GM18508 (cell line): ENCODE measurements around the gene PLEKHA5.
"Not testable (repeated sequence)": the region's sequence is repeated elsewhere in the genome, so short reads cannot be mapped to it uniquely, and the experiment has no call there.

Source experiments
- ATAC-seq: cut with Tn5 transposase; IDR thresholded peaks from one replicate; pipeline ENCODE4 v1.9.1; 2021; ENCODE audit warnings: moderate number of reproducible peaks; ENCODE audit not compliant: insufficient read depth, unreplicated experiment

The PLEKHA5 gene

GRCh38 chr12:19129486-19130223 lies at the start of gene PLEKHA5:
PLEKHA5 (plus strand) TSS chr12:19129733; CDS start chr12:19129800, 67 bp downstream.
- no peak for ATAC-seq

- no peak for ATAC-seq
Observed at GRCh38 chr12:19080918-19081317, 48.6 kb upstream of the PLEKHA5 start.

GRCh38 chr12:19082365-19082911 lies 47.1 kb upstream of the PLEKHA5 start:
- no peak for ATAC-seq

- ATAC-seq = no peak
Observed at GRCh38 chr12:19084547-19084946, 45.0 kb upstream of the PLEKHA5 start.

GRCh38 chr12:19085090-19085489 lies 44.4 kb upstream of the PLEKHA5 start:
- ATAC-seq = no peak

GRCh38 chr12:19088606-19089005 lies 40.9 kb upstream of the PLEKHA5 start:
- ATAC-seq = no peak

GRCh38 chr12:19092482-19092881 lies 37.1 kb upstream of the PLEKHA5 start:
- ATAC-seq = not testable (repeated sequence)

GRCh38 chr12:19093218-19093617 lies 36.3 kb upstream of the PLEKHA5 start:
- no peak for ATAC-seq

- no peak for ATAC-seq
Observed at GRCh38 chr12:19095331-19095730, 34.2 kb upstream of the PLEKHA5 start.

- no peak for ATAC-seq
Observed at GRCh38 chr12:19095756-19096480, 33.6 kb upstream of the PLEKHA5 start.

- no peak for ATAC-seq
Observed at GRCh38 chr12:19105463-19105862, 24.1 kb upstream of the PLEKHA5 start.

GRCh38 chr12:19107750-19108149 lies 21.8 kb upstream of the PLEKHA5 start:
- ATAC-seq = no peak

- ATAC-seq = no peak
Observed at GRCh38 chr12:19110221-19110940, 19.2 kb upstream of the PLEKHA5 start.

GRCh38 chr12:19113464-19113863 lies 16.1 kb upstream of the PLEKHA5 start:
- ATAC-seq = no peak

GRCh38 chr12:19115285-19115684 lies 14.2 kb upstream of the PLEKHA5 start:
- no peak for ATAC-seq

- ATAC-seq = no peak
Observed at GRCh38 chr12:19119440-19119839, 10.1 kb upstream of the PLEKHA5 start.

- ATAC-seq = no peak
Observed at GRCh38 chr12:19120795-19121194, 8.7 kb upstream of the PLEKHA5 start.

GRCh38 chr12:19121449-19122018 lies 8.0 kb upstream of the PLEKHA5 start:
- ATAC-seq = no peak

GRCh38 chr12:19125325-19125724 lies 4.2 kb upstream of the PLEKHA5 start:
- ATAC-seq = no peak

- ATAC-seq = no peak
Observed at GRCh38 chr12:19127270-19127669, 2.3 kb upstream of the PLEKHA5 start.
